ENCODE measurements around the gene MEP1A. TPM values are rescaled to one million over a fixed set of nuclear protein-coding genes. Genes with fewer than 3 reads are reported as not detected.
"Not testable (repeated sequence)": the region's sequence is repeated elsewhere in the genome, so short reads cannot be mapped to it uniquely, and the experiment has no call there.

Gene MEP1A
- total RNA-seq, 1 donor from 2014 or later: not detected

DNA sequence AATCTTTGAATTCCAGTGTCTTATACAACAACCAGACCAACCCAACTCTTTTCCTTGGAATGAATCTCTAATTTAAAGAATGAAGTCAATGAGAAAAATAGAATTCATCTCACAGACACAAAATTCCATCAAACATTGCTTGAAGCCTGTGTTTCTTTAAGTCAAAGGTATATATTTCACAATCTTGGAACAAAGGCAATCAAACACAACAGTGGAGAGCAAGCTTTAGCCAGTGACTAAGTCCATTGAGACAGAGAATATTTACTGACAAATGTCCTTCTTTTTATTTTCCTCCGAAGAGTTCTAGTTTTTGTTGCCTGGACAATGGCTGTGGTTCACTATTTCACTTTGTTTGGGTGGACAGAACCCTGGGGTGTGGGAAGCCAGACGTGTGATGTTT, 35.8 kb downstream of the MEP1A start:
- ATAC-seq (no peak), DNase-seq (ENCODE audit: low spot score) (no peak)

DNA sequence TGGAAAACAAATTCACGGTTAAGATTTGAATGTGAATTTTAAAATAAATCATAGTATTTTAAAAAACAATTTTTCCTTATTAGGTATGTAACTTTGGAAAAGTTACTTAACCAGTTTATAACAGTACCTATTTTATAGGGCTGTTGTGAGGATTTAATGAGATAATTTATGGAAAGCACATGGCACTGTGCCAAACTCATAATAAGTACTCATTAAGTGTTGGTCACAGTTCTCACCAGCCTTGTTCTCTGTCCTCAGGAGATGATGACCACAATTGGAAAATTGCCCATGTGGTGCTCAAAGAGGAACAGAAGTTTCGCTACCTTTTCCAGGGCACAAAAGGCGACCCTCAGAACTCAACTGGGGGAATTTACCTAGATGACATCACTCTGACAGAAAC, 39.6 kb downstream of the MEP1A start:
- no peak for DNase-seq (ENCODE audit: low spot score)

DNA sequence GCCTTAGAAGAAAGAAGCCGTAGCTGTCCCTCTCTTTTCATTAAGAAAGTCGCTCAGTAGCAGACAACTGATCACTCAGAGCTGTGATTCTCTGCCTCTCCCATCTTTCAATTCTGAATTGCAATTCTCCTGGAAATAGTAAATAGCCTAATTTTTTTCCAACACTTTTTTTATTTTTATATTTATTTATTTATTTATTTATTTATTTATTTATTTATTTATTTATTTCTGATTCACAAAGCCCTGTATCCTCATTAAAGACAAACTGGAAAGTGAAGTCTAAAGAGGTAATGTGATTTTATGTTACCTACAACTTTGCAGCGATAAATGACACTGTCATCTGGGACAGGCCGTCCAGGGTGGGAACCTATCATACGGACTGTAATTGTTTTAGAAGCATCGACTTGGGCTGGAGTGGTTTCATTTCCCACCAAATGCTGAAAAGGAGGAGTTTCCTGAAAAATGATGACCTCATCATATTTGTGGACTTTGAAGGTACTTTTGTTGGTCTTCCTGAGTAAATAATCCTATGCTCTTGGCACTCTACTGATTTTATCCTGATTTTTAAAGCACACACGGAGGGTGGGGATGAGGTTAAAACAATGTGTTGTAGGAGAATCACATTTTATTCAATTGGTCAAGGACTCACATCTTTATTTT, 41.2 kb downstream of the MEP1A start:
- ATAC-seq; DNase-seq (ENCODE audit: low spot score): not testable (repeated sequence)

More for the DNA sequence above, 39.6 kb downstream of the MEP1A start:
- no peak for ATAC-seq

DNA sequence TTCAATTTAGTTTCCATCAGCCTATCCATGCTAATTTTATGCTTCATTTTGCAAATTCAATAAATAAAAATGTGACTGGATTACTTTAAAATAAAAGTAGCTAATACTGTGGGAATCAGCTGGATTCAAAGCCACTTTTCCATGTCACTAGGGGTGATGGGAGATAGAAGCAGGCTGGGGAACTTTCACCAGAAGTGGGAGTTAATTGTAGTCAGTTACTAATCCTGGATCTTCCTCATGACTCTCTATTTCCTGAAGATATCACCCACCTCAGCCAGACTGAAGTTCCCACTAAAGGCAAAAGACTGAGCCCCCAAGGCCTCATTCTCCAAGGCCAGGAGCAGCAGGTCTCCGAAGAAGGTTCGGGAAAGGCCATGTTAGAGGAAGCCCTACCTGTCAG, 41.8 kb downstream of the MEP1A start:
- DNase-seq (ENCODE audit: low spot score); ATAC-seq: not testable (repeated sequence)

DNA sequence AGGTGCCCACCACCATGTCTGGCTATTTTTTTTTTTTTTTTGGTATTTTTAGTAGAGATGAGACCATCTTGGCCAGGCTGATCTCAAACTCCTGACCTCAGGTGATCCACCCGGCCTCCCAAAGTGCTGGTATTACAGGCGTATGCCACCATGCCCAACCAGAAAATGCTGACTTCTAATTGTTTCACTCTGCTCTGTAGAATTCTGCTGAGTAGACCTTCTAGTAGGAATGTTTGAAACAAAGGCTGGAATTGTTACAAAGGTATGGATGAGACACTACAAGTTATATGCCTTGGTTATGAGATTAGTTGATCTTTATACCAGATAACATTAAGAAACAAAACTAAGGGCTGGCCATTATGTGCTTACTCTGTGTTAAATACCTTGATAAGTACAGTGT, 44.8 kb downstream of the MEP1A start:
- DNase-seq (ENCODE audit: low spot score) (no peak), ATAC-seq (no peak)

DNA sequence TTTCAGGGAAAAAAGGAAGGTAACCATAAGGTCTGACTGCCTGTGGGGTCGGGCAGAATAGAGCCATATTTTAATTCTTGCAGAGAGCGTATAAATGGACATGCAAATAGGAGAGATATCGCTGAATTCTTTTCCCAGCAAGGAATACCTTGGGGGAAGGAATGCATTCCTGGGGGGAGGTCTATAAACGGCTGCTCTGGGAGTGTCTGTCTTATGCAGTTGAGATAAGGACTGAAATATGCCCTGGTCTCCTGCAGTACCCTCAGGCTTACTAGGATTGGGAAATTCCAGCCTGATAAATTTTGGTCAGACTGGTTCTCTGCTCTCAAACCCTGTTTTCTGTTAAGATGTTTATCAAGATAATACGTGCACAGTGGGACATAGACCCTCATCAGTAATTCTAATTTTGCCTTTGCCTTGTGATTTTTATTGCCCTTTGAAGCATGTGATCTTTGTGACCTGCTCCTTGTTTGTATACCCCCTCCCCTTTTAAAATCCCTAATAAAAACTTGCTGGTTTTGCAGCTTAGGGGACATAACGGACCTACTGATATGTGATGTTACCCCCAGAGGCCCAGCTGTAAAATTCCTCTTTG, 49.2 kb downstream of the MEP1A start:
- not testable (repeated sequence) for DNase-seq (ENCODE audit: low spot score); ATAC-seq

DNA sequence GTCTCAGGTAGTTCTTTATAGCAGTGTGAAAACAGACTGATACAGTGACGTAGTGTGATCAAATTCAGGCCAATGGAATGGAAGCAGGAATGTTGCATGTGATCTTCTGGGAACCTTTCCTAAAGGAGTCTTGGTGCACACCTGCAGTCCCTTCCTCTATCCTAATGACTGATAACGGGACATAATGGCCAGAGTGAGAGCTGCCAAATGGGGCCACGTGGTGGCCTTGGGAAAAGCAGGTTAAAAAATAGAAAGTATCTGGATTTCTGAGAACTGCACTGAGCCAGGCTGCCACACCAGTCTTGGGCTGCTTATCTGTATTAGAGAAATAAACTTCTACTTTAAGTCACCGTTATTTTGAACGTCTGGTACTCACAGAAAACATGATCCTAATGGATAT, 51.9 kb downstream of the MEP1A start:
- no peak for ATAC-seq
- DNase-seq (ENCODE audit: low spot score): no peak

DNA sequence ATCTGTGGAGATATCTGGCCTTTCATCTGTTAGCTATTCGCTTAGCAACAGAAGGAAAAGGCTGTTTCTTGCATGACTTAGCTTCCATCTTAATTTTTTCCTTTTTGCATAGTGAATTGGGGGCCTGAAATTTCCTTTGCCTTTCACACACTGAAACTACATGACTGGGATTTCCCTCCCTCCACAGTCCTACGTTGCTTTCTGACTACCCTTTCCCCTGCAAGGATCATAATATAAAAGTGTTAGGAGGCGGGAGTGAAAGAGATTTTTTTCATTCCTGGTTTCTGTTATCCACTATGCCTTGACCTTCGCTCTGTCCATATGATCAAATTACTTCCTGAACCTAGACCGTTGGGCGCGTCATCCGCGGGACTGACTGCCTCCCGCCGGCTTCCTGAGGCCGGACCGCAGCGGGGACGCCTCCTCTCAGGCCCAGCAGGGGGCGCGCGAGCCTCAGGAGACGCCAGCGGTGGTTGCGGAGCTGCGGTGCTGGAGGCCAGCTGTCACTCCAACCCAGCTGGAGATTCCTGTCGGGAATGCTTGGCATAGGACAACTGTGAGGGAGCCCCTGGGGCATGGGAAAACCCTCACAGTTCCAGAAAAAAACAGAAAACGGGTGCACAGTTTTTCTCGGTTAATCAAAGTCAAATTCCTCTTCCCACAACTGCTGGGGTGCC, 55.6 kb downstream of the MEP1A start:
- DNase-seq (ENCODE audit: low spot score) (peak; percentile 85), ATAC-seq (peak; percentile 100)

DNA sequence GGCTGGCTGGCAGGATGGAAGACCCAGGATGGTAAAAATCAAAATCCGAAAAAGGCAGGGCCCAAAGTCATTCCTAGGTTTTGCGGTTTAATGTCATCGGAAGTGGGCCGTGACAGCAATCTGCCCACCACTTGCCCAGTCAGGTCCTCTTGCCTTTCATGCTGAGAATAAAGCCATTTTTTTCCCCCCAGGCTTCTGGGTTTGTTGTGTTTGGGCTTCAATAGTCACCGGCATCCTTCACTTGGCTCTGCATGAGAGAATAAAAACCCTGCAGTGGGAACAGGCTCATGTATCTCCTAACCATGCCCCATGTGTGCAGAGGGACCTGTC, 56.1 kb downstream of the MEP1A start:
- ATAC-seq: no peak
- no peak for DNase-seq (ENCODE audit: low spot score)

DNA sequence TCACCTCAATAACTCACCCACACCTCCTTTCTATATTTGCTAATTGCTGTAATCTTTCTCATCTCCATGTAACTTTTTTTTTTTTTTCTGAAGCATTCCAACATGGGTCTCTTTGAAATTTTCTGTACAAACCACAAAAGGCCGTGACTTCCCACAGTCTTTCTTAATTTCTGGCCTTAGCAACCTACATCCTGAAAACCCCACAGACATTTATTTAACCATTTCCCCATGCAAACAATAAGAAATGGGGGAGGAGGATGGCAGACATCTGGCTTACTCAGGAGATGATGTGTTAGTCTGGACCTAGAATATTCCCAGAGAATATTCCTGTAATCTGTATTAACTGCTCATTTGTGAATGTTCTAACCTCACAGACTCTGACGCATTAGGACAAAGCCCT, 57.6 kb downstream of the MEP1A start:
- no peak for ATAC-seq
- no peak for DNase-seq (ENCODE audit: low spot score)

DNA sequence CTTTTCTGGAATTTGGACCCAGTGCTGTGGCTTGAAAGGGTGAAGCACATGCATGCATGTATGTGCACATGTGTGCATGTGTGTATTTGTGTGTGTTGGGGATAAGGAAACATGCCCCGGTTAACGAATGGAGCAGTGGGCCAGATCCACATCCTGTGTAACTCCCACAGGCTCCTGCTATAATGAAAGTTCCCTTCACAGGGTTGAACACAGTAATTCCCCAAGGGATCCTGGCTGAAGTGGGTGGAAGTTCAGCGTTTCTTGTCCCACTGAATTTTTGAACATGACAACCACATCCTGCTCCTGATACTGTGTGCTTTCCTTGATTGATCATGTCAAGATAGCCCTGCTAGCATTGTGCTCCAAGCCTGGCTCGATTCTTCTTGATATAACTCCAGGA, 58.4 kb downstream of the MEP1A start:
- not testable (repeated sequence) for DNase-seq (ENCODE audit: low spot score); ATAC-seq

DNA sequence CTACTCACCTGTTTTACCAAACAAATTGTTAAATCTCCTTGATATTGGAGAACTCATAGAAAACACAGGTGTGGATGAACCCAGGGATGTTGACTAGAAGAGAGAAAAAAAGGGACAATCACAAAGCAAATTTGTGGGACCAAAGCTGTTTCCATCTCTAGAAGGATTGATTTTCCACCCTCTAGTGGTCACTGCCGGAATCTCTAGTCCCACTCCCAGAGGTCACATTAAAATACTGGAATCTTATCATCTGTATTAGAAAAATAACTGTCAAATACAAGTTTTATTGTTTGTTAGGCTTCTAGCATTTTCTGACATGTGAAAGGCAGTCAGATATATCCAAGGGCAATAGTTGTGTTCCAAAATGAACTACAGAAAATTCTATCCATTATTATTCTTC, 62.8 kb downstream of the MEP1A start:
- ATAC-seq: peak; percentile 79
- not testable (repeated sequence) for DNase-seq (ENCODE audit: low spot score)

DNA sequence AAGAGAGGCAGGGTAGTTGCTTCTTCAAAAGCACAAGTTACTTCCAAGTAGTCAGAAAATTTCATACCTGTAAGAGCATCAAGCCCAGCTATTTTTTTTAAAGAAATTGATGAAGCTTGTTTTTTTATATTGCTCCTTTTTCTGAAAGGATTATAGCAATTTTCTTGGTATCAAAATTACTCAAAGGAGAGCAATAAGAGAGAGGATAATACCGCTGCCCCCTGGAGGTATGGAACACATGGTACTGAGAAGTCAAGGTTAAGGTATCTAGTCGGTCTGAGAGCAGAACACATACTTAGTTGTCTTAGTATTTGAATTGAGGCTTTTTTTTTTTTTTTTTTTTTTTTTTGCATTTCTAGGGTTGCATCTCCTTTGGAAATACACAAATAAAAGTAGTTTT, 69.2 kb downstream of the MEP1A start:
- no peak for DNase-seq (ENCODE audit: low spot score)
- no peak for ATAC-seq

DNA sequence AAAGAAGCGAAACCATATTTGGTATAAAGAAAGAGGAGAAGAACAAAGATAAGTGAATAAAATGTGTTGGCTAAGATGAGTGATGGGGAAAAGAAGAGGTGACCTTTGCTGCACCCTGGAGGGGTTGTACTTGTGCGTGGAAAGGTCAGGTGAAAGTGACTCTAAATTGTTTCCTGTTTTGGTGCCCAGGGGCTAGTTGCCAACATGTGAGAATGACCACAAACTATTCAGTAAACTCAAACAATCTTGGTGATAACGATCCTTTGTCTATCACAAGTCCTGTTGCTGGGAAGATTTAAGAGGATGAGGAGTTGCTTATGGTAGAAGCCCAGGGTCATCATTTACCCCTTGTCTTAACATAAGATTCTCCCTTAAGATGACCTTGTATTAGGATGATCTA, 70.6 kb downstream of the MEP1A start:
- ATAC-seq (no peak), DNase-seq (ENCODE audit: low spot score) (no peak)

DNA sequence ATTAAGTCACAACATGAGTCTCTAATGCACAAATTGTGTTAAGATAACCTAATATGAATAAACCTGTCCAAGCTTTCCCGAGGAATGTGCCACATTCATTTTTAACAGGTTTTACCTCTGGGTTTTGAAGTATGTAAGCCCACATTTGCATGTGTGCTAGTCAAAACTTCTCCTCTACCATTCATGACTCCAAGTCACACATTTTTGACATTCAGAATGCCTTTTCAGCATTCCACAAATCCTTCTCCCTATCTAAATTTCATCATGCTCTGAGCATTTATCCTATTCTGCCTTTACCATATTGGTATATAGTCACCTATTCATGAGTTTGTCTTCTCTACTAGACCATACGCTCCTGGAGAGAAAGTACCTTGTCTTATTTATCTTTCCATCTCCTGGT, 72.0 kb downstream of the MEP1A start:
- ATAC-seq: no peak

DNA sequence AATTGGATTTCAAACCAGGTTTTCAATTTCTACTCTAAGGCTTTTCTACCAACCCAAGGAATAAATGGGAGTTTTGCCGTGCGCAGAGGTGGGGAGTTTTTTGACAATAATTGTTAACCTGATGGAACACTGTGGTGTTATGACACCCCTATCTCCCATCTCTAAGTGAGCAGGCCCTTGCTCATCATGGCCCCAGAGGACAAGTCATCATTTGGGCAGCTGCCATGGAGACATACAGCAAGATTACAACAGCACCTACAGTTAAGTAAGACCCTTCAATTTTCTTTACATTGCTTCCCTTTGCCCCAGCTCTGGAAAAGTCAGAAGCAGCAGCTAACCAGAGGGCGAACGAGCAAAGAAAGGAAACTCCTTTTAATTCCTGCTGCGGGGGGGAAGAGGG, 74.2 kb downstream of the MEP1A start:
- DNase-seq (ENCODE audit: low spot score): no peak
- no peak for ATAC-seq

More for the DNA sequence above, 72.0 kb downstream of the MEP1A start:
- DNase-seq (ENCODE audit: low spot score): no peak

DNA sequence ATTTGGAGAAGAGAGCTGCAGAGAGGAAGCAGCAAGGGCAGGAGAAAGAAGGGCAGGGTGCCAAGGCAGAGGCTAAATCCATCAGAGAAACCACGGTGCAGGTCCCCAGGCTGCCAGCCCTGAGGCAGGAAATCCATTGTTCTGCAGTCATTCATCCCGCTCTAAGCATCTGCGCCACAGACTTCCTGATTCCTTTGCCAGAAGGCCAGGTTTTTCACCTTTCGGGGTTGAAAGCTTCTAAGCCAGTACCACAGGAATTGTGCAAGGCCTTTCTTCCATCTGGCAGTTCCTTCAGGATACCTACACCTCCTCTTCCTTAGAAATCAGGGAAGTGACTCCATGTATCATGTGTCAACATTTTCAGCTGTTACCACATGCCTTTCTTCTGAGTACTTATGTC, 82.9 kb downstream of the MEP1A start:
- ATAC-seq (peak; percentile 27), DNase-seq (ENCODE audit: low spot score) (no peak)

DNA sequence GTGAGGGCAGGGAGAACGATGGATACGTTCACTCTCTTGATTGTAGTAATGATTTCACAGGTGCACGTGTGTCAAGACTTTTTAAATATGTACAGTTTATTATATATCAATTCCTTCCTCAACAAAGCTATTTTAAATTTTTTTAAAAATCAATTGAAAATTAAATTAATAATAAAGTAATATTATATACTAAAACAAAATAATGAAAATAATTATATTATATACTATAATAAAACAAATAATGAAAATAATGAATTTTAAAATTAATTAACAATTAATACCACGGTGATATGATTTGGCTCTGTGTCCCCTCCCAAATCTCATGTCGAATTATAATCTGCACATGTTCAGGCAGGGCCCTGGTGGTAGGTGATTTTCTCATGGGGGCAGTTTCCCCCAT, 85.8 kb downstream of the MEP1A start:
- DNase-seq (ENCODE audit: low spot score) (no peak), ATAC-seq (no peak)

DNA sequence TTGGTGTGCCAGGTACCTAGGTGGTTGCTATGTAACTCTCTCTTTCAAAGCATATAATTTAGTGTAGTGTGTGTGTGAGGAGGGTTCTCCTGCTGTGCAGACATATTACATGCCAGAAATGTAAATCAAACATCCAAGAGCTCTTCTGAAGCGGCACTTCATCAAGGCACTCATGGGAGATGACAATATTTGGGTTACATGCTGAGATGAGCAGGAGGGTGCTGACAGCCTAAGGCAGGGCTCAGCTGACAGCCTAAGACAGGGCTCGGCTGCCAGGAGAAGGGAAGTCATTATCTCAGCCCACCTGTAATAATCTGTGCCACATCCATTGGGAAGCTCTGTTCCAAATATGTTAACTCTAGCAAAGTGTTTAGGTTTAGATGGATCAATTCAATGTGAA, 89.5 kb downstream of the MEP1A start:
- ATAC-seq (no peak), DNase-seq (ENCODE audit: low spot score) (no peak)

DNA sequence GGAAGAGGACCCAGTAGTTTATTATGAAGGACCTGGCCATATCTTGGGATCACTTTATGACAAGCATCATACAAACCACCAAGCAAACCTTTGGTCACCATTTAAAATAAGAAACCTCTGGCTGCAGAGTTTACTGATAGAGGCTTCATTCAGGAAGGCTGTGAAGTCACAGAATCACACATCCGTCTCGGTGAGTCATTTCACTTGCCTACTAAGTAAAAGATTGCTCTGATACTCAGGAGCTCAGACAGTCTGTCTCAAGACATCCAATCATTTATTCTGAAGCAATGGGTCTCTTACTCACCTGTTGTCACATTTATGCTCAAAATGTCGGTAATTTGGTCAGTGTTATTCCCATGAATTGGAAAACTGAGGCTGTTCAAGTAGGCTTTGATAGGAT, 94.8 kb downstream of the MEP1A start:
- DNase-seq (ENCODE audit: low spot score) (no peak), ATAC-seq (no peak)

DNA sequence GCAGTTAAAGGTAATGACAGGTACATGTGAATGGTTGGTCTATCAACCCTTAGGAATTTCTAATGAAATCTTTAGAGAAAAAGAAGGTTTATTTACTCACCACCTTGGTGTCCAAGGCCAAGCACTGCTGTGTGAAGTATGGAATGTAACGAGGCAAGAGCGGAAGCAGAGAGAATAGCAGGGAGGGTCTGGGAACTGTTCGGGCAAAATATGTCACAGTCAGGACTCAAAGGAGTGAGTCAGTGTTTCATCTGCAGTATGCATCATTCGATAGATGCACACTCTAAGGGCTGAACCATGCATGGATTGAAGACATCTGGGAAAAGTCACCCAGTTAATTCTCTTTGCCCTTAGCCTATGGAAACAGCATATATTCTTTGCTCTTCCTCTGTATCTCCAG, 95.4 kb downstream of the MEP1A start:
- no peak for DNase-seq (ENCODE audit: low spot score)
- ATAC-seq: no peak

All from left lobe of liver (tissue), 2 donors.